CD4-positive, alpha-beta memory T cell (primary cell): Measurements from ENCODE around the gene DZIP1L. TPM values are rescaled to one million over a fixed set of nuclear protein-coding genes. Genes with fewer than 3 reads are reported as not detected.

Experiments
- CTCF ChIA-PET: fragments of 350-600 bp; sonication (Branson Sonifier 250); formaldehyde crosslinking; loops from one replicate; lab custom pipeline; 2021; ENCODE audit warnings: inconsistent platforms; ENCODE audit not compliant: partially characterized antibody; lab: Charles Lee
- POLR2A ChIA-PET: fragments of 350-600 bp; sonication (Branson Sonifier 250); formaldehyde crosslinking; loops from one replicate; lab custom pipeline; 2021; ENCODE audit not compliant: partially characterized antibody; lab: Charles Lee
- DNase-seq, 5 donors: peaks; one replicate each; pipeline versions ENCODE4 v3.0.0 to v3.0.0-alpha.2; 2020 to 2022; ENCODE audit warnings: mixed read lengths in 1 of 5
- H3K27ac ChIP-seq: one replicate; pipeline ENCODE4 v1.7.0; 2013; ENCODE audit warnings: low read depth, low read length
- H3K27me3 ChIP-seq: 2 replicates; pipeline ENCODE4 v1.7.0; 2013; ENCODE audit warnings: mild to moderate bottlenecking, low read length, moderate library complexity; ENCODE audit not compliant: insufficient read depth
- H3K36me3 ChIP-seq: 2 replicates; pipeline ENCODE4 v1.7.0; 2013; ENCODE audit warnings: mild to moderate bottlenecking, low read length, moderate library complexity; ENCODE audit not compliant: insufficient read depth
- H3K4me1 ChIP-seq: 2 replicates; pipeline ENCODE4 v1.7.0; 2013; ENCODE audit warnings: mild to moderate bottlenecking, low read length, moderate library complexity; ENCODE audit not compliant: insufficient read depth
- H3K4me3 ChIP-seq, 2 donors: one replicate each; pipeline ENCODE4 v1.7.0; 2013; ENCODE audit warnings: low read length in 2 of 2, mild to moderate bottlenecking in 1 of 2
- H3K9me3 ChIP-seq, 2 donors: one replicate each; pipeline ENCODE4 v1.7.0; 2013; ENCODE audit warnings: low read length in 2 of 2, control low read depth in 1 of 2; ENCODE audit not compliant: control insufficient read depth in 1 of 2
- H3K27ac Mint-ChIP-seq, 7 donors: one replicate each; pipeline ENCODE4 v1.8.0; 2020 to 2021; ENCODE audit warnings: mixed read lengths in 7 of 7, mild to moderate bottlenecking in 6 of 7, inconsistent platforms in 3 of 7, moderate library complexity in 3 of 7
- H3K27me3 Mint-ChIP-seq, 2 donors: one replicate each; pipeline ENCODE4 v1.8.0; 2020 to 2021; ENCODE audit warnings: mixed read lengths in 2 of 2
- H3K36me3 Mint-ChIP-seq, 2 donors: one replicate each; pipeline ENCODE4 v1.8.0; 2020 to 2021; ENCODE audit warnings: mixed read lengths in 2 of 2, inconsistent platforms in 1 of 2, mild to moderate bottlenecking in 1 of 2
- H3K4me1 Mint-ChIP-seq, 4 donors: one replicate each; pipeline ENCODE4 v1.8.0; 2020 to 2021; ENCODE audit warnings: mixed read lengths in 4 of 4, mild to moderate bottlenecking in 1 of 4
- H3K4me3 Mint-ChIP-seq, 8 donors: one replicate each; pipeline ENCODE4 v1.8.0; 2020 to 2021; ENCODE audit warnings: mixed read lengths in 8 of 8, mild to moderate bottlenecking in 7 of 8, moderate library complexity in 6 of 8, inconsistent platforms in 3 of 8
- H3K9me3 Mint-ChIP-seq, 8 donors: one replicate each; pipeline ENCODE4 v1.8.0; 2020 to 2021; ENCODE audit warnings: mixed read lengths in 8 of 8, mild to moderate bottlenecking in 5 of 8, inconsistent platforms in 3 of 8, moderate library complexity in 1 of 8
- intact Hi-C: fragments of 100-400 bp; cut with micrococcal nuclease; formaldehyde crosslinking; loops from one replicate; pipeline ENCODE4 v1.15.1; 2023
- polyA plus RNA-seq, 2 donors: library from polyadenylated mRNA; unstranded; fragments of 300-500 nt; fragmentation: Illumina TruSeq; gene quantifications; one replicate each; pipeline ENCODE4 v1.2.3, GENCODE V29; 2021
- total RNA-seq, 2 experiments: library from RNA; stranded (reverse); gene quantifications; one replicate each; pipeline ENCODE4 v1.2.3, GENCODE V29; 2021

DZIP1L gene
- total and polyA plus RNA-seq, 4 experiments from 2014 or later = not detected

DNA sequence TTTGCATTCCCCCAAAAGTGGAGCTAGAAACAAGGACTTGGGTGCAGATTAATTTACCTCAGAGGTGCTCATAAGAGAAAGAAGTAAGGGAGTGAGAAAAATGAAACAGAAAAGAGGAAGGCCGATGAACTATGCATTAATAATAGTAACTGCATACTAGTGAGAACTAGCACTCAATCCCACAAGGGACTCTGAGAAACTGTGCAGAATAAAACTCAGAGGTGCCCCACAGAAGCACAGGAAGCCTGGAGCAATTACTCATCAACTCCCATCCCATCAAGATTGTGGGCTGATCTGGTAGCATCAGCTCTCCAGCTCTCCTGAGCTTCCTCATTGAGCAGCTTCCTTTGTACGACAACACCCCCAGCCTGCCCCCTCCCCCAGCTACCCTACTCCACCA lies 54.6 kb downstream of the DZIP1L start:
- H3K4me3 ChIP-seq = no peak overlapping the region
- H3K36me3 ChIP-seq = no peaks in the 10 kb centered on the region
- no peak overlapping the region for H3K4me3 Mint-ChIP-seq
- no peaks in the 10 kb centered on the region for H3K4me1 Mint-ChIP-seq
- H3K27ac ChIP-seq = no peak overlapping the region
- no peaks in the 10 kb centered on the region for H3K36me3 Mint-ChIP-seq
- H3K27me3 Mint-ChIP-seq = peaks cover 0 to 4% of the 10 kb centered on the region in 2 donors
- no peaks in the 10 kb centered on the region for H3K27me3 ChIP-seq
- H3K27ac Mint-ChIP-seq = no peak overlapping the region
- ChIA-PET CTCF (interaction anchor here (0.7 kb wide), 1 partner anchor 9 kb away, joined by 4 read pairs; no protein-coding TSS in a partner anchor), POLR2A (no interaction called here)
- H3K9me3 Mint-ChIP-seq = no peaks in the 10 kb centered on the region
- H3K9me3 ChIP-seq = no peaks in the 10 kb centered on the region
- intact Hi-C loops = no loop called here
- DNase-seq = no peak
- no peaks in the 10 kb centered on the region for H3K4me1 ChIP-seq

DNA sequence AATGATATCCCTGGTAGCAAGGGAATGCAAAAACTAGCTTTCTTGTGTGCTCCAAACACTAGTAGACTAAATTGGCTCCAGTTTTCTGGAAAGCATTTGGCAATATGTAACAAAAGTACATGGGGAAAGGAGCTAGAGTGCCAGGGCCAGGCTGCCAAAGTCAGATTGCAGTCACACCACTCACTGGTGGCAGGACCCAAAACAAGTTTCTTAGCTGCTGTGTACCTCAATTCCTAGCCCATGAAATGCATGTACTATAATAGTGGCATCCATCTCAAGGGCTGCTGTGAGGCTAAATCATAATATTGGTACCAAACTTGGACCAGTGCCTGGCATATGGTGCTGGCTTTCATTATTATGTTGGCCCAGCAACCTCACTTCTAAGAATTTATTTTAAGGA lies 56.1 kb downstream of the DZIP1L start:
- Histone ChIP-seq H3K4me3 (no peak overlapping the region), H3K27ac (no peak overlapping the region), H3K27me3 (no peaks in the 10 kb centered on the region), H3K36me3 (no peaks in the 10 kb centered on the region), H3K9me3 (no peaks in the 10 kb centered on the region), H3K4me1 (no peaks in the 10 kb centered on the region)
- Mint-ChIP-seq H3K27me3 (peaks cover 6% of the 10 kb centered on the region in 2 donors), H3K27ac (no peak overlapping the region), H3K4me1 (no peaks in the 10 kb centered on the region), H3K9me3 (no peaks in the 10 kb centered on the region), H3K4me3 (no peak overlapping the region), H3K36me3 (no peaks in the 10 kb centered on the region)
- ChIA-PET POLR2A (no interaction called here), CTCF (interaction anchor here (1.3 kb wide), 1 partner anchor 14 kb away, joined by 3 read pairs; no protein-coding TSS in a partner anchor)
- no peak for DNase-seq
- intact Hi-C loops = no loop called here

DNA sequence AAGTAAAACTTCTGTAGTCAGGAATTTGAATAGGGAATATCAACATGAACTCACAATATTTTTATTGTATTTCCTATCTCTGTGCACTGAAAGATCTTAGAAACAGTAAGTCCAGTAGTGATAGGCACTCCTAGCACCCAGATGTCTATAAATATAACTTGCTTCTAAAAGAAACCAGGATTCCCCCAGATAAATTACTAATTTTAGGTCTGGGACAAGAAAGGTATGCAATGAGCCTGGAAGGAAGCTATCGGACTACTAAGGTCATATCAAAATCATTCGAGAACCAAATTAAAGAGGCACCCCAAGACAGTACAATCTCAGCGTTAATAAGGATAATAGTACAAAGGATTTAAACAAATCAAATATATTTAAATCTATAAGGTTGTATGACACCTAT lies 58.0 kb downstream of the DZIP1L start:
- H3K27ac Mint-ChIP-seq = no peak overlapping the region
- no peaks in the 10 kb centered on the region for H3K4me1 ChIP-seq
- no peak overlapping the region for H3K4me3 ChIP-seq
- no peaks in the 10 kb centered on the region for H3K9me3 ChIP-seq
- no peaks in the 10 kb centered on the region for H3K27me3 ChIP-seq
- peaks cover 12 to 14% of the 10 kb centered on the region in 2 donors for H3K27me3 Mint-ChIP-seq
- CTCF ChIA-PET = interaction anchor here (1.2 kb wide), 1 partner anchor 12 kb away, joined by 3 read pairs; no protein-coding TSS in a partner anchor
- no peaks in the 10 kb centered on the region for H3K4me1 Mint-ChIP-seq
- intact Hi-C loops = no loop called here
- no peak overlapping the region for H3K27ac ChIP-seq
- H3K9me3 Mint-ChIP-seq = no peaks in the 10 kb centered on the region
- no peaks in the 10 kb centered on the region for H3K36me3 Mint-ChIP-seq
- POLR2A ChIA-PET = no interaction called here
- no peak for DNase-seq
- H3K36me3 ChIP-seq = no peaks in the 10 kb centered on the region
- no peak overlapping the region for H3K4me3 Mint-ChIP-seq

DNA sequence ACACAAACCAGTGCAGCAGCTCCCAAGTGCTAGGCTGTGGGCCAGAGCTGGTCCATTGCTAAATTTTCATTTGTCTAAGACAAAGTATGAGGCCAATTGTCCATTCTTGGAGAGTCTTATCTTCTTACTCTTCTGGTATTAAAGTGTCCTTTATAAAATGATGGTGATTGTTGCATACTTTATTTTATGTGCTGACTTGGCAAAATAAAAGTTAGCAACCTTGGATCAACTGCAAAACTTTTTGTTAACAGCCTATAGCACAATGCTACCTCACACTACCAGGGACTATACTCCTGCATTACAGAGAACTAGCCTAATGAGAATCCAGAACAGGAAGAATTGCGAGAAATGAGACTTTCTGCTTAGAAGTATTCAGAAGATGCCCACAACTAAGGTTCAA lies 61.4 kb downstream of the DZIP1L start:
- Histone ChIP-seq H3K9me3 (no peaks in the 10 kb centered on the region), H3K4me3 (no peak overlapping the region), H3K4me1 (no peaks in the 10 kb centered on the region), H3K27ac (no peak overlapping the region), H3K27me3 (no peaks in the 10 kb centered on the region), H3K36me3 (no peaks in the 10 kb centered on the region)
- H3K4me3 Mint-ChIP-seq = no peak overlapping the region
- intact Hi-C loops = no loop called here
- ChIA-PET CTCF (no interaction called here), POLR2A (no interaction called here)
- H3K4me1 Mint-ChIP-seq = no peaks in the 10 kb centered on the region
- no peaks in the 10 kb centered on the region for H3K36me3 Mint-ChIP-seq
- H3K27me3 Mint-ChIP-seq = peaks cover 13 to 14% of the 10 kb centered on the region in 2 donors
- peaks cover 0 to 2% (median 0%) of the 10 kb centered on the region in 8 donors for H3K9me3 Mint-ChIP-seq
- no peak overlapping the region for H3K27ac Mint-ChIP-seq
- DNase-seq = no peak

DNA sequence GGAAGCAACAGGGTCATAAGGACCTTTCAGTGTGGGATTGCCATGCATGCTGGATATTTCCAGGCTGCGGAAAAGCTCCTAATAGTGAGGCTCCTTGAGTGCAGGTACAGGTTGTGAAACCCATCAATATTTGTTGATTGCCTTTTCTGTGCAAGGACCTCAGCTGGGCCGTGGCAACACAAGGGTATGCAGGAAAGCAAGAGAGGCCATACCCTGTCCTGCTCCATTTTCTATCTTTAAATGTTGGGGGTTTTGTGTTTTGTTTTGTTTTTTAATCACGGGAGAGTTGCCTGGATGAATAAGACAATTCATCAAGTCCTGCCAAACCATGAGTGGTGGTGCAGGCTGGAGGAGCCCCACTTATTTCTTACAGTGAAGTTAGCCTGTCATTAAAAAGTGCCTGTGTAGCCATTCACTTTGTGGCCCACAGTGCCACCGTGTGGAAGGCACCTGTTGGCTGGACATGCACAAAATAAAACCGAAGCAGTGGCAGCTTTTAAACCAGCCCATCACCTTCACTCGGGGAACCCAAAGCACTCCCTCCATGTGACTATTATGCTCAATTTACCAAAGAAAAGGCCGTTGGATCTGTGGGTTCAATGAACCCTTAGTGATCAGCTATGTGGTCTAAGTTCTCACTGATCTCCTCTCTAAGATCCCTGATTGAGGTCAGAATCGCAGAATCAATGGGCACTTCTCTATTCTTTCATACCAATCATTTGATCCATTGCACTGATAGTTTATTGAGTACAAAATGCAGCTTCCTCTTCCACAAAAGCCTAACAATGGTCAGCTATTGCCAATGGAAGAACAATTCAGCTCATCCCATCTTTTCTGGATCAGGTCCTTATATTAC lies 63.2 kb downstream of the DZIP1L start:
- Mint-ChIP-seq H3K4me1 (no peaks in the 10 kb centered on the region), H3K27ac (no peak overlapping the region), H3K4me3 (no peak overlapping the region), H3K36me3 (no peaks in the 10 kb centered on the region), H3K27me3 (peaks cover 13 to 15% of the 10 kb centered on the region in 2 donors), H3K9me3 (peaks cover 0 to 2% (median 0%) of the 10 kb centered on the region in 8 donors)
- Histone ChIP-seq H3K36me3 (no peaks in the 10 kb centered on the region), H3K4me3 (no peak overlapping the region), H3K9me3 (no peaks in the 10 kb centered on the region), H3K27me3 (no peaks in the 10 kb centered on the region), H3K27ac (no peak overlapping the region), H3K4me1 (no peaks in the 10 kb centered on the region)
- POLR2A ChIA-PET = no interaction called here
- intact Hi-C loops = no loop called here
- CTCF ChIA-PET = interaction anchor here (0.8 to 1.6 kb wide), 4 partner anchors 9 to 17 kb away, joined by 3 to 6 read pairs (median 4); no protein-coding TSS in a partner anchor
- no peak for DNase-seq

DNA sequence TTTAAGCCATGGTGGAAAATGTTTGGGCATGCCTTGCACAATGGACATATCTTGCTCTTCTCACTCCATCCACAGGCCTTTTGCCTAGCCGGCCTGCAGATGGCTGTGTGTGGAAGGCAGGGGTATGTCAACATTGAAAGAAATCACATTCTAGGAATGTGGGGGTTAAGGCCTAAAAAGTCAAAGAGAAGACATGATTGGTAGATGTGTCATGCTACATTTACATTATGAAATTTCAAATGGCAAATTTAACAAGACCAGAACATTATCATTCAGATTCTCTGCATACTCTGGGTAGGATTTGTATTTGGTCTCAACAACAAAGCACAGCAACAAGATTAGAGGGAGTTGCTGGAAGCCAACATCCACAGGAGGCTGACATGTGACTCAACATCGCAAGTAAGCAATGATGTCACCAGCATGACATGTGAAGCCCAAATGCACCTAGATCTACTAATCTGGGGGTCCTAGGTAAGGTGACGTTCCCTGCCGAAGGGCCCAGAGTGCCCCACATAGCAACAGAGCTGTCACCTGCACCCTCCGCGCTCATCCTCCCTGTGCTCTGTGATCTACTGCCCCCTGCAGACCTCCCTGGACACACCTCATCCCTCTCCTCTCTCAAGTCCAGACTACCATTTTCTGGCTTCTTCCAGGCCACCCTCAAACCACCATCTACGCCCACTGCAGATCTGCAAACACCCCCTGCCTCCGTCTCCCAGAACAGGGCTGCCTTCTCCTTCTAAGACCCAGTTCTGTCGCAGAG lies 66.1 kb downstream of the DZIP1L start:
- CTCF ChIA-PET = no interaction called here
- Histone ChIP-seq H3K36me3 (no peaks in the 10 kb centered on the region), H3K4me3 (no peak overlapping the region), H3K9me3 (no peaks in the 10 kb centered on the region), H3K4me1 (no peaks in the 10 kb centered on the region), H3K27ac (no peak overlapping the region), H3K27me3 (no peaks in the 10 kb centered on the region)
- H3K4me3 Mint-ChIP-seq = no peak overlapping the region
- DNase-seq = no peak
- peaks cover 10 to 21% of the 10 kb centered on the region in 2 donors for H3K27me3 Mint-ChIP-seq
- no peaks in the 10 kb centered on the region for H3K4me1 Mint-ChIP-seq
- H3K36me3 Mint-ChIP-seq = no peaks in the 10 kb centered on the region
- H3K27ac Mint-ChIP-seq = no peak overlapping the region
- POLR2A ChIA-PET = no interaction called here
- H3K9me3 Mint-ChIP-seq = peaks cover 0 to 3% (median 0%) of the 10 kb centered on the region in 8 donors
- intact Hi-C loops = no loop called here

DNA sequence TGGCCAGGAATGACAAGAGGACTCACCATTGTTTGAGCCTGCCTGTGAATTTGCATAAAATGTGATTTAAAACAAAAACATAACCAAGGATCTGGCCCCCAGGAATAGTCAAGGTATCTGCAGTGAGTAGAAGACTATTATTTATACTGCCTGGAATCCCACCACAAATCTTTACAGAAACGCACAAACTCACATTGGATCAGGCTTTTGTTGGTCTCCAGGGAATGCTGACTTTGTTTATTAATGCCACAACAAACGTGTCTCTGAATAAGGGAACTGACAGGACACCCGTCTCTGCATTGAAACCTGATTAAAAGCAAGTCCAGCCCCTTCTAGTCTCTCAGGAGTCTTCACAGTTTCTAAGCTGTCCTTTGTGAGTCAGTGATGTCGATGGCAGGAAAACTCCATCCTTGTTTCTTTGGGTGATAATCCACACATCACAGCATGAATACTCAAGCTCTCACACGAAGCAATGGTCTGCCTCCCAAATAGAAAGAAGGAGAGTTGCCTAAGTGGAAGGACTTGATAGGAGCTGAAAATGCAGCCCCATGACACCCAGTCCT lies 67.7 kb downstream of the DZIP1L start:
- H3K36me3 ChIP-seq = no peaks in the 10 kb centered on the region
- H3K4me3 ChIP-seq = no peak overlapping the region
- no peak overlapping the region for H3K27ac Mint-ChIP-seq
- H3K4me1 Mint-ChIP-seq = no peaks in the 10 kb centered on the region
- CTCF ChIA-PET = interaction anchor here (0.5 to 1.1 kb wide), 2 partner anchors 11 to 24 kb away, joined by 3 read pairs; no protein-coding TSS in a partner anchor
- H3K9me3 ChIP-seq = no peaks in the 10 kb centered on the region
- H3K36me3 Mint-ChIP-seq = no peaks in the 10 kb centered on the region
- no peak for DNase-seq
- H3K27me3 Mint-ChIP-seq = peaks cover 6 to 17% of the 10 kb centered on the region in 2 donors
- no peak overlapping the region for H3K4me3 Mint-ChIP-seq
- intact Hi-C loops = no loop called here
- no peaks in the 10 kb centered on the region for H3K4me1 ChIP-seq
- no peak overlapping the region for H3K27ac ChIP-seq
- no peaks in the 10 kb centered on the region for H3K27me3 ChIP-seq
- peaks cover 0 to 3% (median 0%) of the 10 kb centered on the region in 8 donors for H3K9me3 Mint-ChIP-seq
- POLR2A ChIA-PET = no interaction called here
